Activated CD4-positive, alpha-beta T cell treated with anti-CD3 and anti-CD28 coated beads, Interleukin-2, amount 10 ng/mL, durations not matched to agents 24 days and 14 days (primary cell): ENCODE data around the gene RAD51B. TPM values are rescaled to one million over a fixed set of nuclear protein-coding genes. Genes with fewer than 3 reads are reported as not detected.

Experiments used
- DNase-seq: peaks from one replicate; pipeline ENCODE4 v3.0.0; 2022
- H3K27ac Mint-ChIP-seq: one replicate; pipeline ENCODE4 v1.8.0; 2022; ENCODE audit warnings: mild to moderate bottlenecking, mixed read lengths
- H3K27me3 Mint-ChIP-seq: one replicate; pipeline ENCODE4 v1.8.0; 2022; ENCODE audit warnings: mixed read lengths
- H3K36me3 Mint-ChIP-seq: one replicate; pipeline ENCODE4 v1.8.0; 2022; ENCODE audit warnings: low read depth, mild to moderate bottlenecking, mixed read lengths
- H3K4me1 Mint-ChIP-seq: one replicate; pipeline ENCODE4 v1.8.0; 2021; ENCODE audit warnings: mixed read lengths
- H3K4me3 Mint-ChIP-seq: one replicate; pipeline ENCODE4 v1.8.0; 2022; ENCODE audit warnings: mild to moderate bottlenecking, moderate library complexity, mixed read lengths
- H3K9me3 Mint-ChIP-seq: one replicate; pipeline ENCODE4 v1.8.0; 2021; ENCODE audit warnings: mixed read lengths
- intact Hi-C: fragments of 100-400 bp; cut with micrococcal nuclease; formaldehyde crosslinking; loops from one replicate; pipeline ENCODE4 v1.15.1; 2023
- total RNA-seq: library from RNA; stranded (reverse); gene quantifications from 2 replicates; pipeline ENCODE4 v1.2.3, GENCODE V29; 2022

RAD51B gene
- total RNA-seq, 1 donor from 2014 or later = 29.3 TPM

DNA sequence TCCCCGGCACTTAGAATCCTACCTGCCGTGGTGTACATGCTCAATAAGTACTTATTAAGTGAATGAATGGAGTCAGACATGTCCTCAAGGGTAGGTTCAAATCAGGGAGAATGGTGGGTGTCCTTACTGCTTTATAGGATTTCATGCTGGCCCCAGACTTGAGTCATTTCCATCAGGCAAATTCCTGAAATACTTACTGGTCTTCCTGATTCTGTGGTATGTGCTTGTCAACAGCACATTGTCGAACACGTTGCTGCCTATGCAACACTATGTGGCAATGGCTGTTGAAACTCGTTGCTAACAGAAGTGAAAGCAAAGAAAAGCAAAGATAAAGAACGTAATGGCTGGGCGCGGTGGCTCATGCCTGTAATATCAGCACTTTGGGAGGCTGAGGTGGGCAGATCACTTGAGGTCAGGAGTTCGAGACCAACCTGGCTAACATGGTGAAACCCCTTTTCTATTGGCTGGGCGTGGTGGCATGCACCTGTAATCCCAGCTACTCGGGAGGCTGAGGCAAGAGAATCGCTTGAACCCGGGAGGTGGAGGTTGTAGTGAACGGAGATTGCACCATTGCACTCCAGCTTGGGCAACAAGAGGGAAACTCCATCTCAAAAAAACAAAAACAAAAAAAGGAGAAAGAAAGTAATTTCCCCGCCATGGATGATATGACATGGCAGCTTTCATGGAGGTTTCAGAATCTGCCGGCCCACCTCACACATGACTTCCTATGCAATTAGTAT, 758.4 kb downstream of the RAD51B start:
- H3K27me3 Mint-ChIP-seq = no peaks in the 10 kb centered on the region
- no peak overlapping the region for H3K4me3 Mint-ChIP-seq
- H3K36me3 Mint-ChIP-seq = no peaks in the 10 kb centered on the region
- no peak overlapping the region for H3K27ac Mint-ChIP-seq
- DNase-seq = no peak
- H3K4me1 Mint-ChIP-seq = no peaks in the 10 kb centered on the region
- intact Hi-C loops = no loop called here
- H3K9me3 Mint-ChIP-seq = peaks cover 8% of the 10 kb centered on the region

DNA sequence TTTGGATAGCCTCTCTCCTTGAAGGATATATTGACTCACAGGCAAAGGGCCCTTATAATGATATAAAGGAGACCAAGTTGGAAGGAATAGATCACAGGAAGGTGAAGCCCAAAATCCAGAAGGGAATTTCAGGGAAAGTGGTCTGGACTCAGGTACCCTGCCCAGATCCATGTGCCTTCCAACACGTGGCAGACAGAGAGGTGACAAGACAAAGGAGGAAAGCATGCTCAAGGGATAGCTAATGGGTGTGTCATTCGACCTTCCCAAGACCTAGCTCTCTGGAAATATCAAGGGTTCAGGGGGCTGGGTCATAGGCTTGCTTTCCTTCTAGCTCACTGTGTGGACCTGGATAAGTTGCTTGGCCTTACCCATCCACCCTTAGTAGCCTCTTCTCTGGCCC, 759.0 kb downstream of the RAD51B start:
- H3K4me1 Mint-ChIP-seq = no peaks in the 10 kb centered on the region
- DNase-seq = no peak
- H3K27ac Mint-ChIP-seq = no peak overlapping the region
- no peaks in the 10 kb centered on the region for H3K27me3 Mint-ChIP-seq
- intact Hi-C loops = no loop called here
- H3K9me3 Mint-ChIP-seq = peaks cover 8% of the 10 kb centered on the region
- H3K36me3 Mint-ChIP-seq = no peaks in the 10 kb centered on the region
- H3K4me3 Mint-ChIP-seq = no peak overlapping the region

- Mint-ChIP-seq H3K27me3 (no peaks in the 10 kb centered on the region), H3K27ac (no peak overlapping the region), H3K4me1 (no peaks in the 10 kb centered on the region), H3K9me3 (peaks cover 8% of the 10 kb centered on the region), H3K4me3 (no peak overlapping the region), H3K36me3 (no peaks in the 10 kb centered on the region)
- DNase-seq = no peak
- intact Hi-C loops = no loop called here
Measured at GRCh38 chr14:68580096-68580645, 760.6 kb downstream of the RAD51B start.

DNA sequence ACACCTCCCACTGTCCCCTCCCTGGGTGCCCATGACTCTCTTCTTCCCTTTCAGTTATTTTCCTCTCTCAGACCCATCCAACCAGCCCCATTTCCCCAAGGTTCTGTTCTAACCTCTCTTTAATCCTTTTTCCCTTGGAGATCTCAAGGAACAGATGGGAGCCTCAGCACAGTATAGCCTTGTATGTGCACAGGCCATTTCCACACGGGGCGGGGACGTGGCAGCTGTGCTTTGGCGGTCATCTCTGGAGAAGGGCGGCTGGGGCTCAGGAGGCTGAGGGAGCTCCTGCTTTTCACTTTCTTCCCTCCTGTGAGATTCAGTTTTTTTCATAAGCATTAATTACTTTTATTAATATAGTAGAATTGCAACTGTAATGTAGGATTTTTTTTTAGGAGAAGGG, 761.1 kb downstream of the RAD51B start:
- intact Hi-C loops = no loop called here
- Mint-ChIP-seq H3K9me3 (peaks cover 8% of the 10 kb centered on the region), H3K4me1 (no peaks in the 10 kb centered on the region), H3K36me3 (no peaks in the 10 kb centered on the region), H3K27me3 (no peaks in the 10 kb centered on the region), H3K4me3 (no peak overlapping the region), H3K27ac (no peak overlapping the region)
- DNase-seq = no peak

GRCh38 chr14:68583548-68584280, 764.1 kb downstream of the RAD51B start:
- no peaks in the 10 kb centered on the region for H3K4me1 Mint-ChIP-seq
- H3K36me3 Mint-ChIP-seq = no peaks in the 10 kb centered on the region
- no peak overlapping the region for H3K4me3 Mint-ChIP-seq
- intact Hi-C loops = no loop called here
- H3K9me3 Mint-ChIP-seq = peaks cover 3% of the 10 kb centered on the region
- H3K27me3 Mint-ChIP-seq = no peaks in the 10 kb centered on the region
- no peak for DNase-seq
- no peak overlapping the region for H3K27ac Mint-ChIP-seq

- peaks cover 3% of the 10 kb centered on the region for H3K9me3 Mint-ChIP-seq
- intact Hi-C loops = no loop called here
- no peaks in the 10 kb centered on the region for H3K36me3 Mint-ChIP-seq
- H3K4me1 Mint-ChIP-seq = no peaks in the 10 kb centered on the region
- no peak overlapping the region for H3K4me3 Mint-ChIP-seq
- H3K27ac Mint-ChIP-seq = no peak overlapping the region
- H3K27me3 Mint-ChIP-seq = no peaks in the 10 kb centered on the region
- DNase-seq = no peak
Measured at GRCh38 chr14:68584786-68585185, 765.2 kb downstream of the RAD51B start.

DNA sequence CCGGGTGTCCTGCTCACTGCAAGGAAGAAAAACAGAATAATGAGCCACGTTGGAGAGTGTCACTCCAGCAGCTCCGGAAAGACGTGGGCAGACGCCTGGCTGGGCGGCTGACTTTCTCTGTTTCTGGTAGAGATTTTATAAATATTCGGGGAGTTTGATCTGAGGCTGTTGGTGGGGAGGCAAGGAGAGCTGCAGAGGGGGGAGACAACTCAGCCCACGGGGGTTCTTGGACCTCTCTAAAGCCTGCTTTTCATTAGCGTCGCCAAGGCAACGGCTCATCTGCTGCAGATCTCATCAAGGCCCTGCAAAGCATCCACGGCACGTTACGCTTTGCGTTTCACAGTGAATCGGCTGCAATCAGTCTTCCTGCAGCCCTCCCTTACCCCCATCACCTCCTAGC, 766.1 kb downstream of the RAD51B start:
- H3K9me3 Mint-ChIP-seq = peaks cover 3% of the 10 kb centered on the region

DNA sequence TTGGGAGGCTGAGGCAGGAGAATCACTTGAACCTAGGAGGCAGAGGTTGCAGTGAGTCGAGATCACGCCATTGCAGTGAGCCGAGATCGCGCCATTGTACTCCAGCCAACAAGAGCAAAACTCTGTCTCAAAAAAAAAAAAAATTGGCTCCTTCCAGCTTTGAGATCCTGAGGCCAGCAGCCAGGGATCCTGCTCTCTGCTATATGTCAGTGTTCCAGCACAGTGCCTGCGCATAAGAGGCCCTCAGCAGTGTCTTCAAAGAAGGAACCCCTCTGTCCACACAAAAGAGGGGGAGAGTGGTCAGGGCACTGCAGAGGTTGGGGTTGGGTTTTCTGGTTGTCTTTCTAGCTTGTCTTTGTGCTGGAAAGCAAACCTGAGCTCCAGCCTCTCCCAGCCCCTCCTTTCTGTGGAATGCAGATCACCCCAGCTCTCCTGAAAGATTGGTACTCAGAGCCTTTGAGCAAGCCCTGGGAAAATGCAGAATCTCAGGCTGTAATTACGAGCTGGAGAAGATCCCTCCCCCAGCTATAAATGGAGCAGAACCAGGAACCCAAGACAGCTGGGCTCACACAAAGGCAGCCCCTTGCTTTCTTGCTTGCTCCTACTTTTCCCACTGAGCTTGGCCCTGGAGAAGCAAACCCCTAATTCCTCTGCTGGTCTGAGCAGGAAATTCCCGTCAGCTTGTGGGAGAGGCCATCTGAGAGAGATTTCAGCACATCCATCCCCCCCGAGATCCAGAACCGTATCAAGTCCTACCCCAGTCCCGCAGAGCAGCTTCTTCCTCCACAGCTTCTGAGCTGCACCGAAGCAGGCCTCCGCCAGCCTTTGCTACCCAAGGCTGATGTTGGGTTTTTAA, 767.5 kb downstream of the RAD51B start:
- no peak for DNase-seq
- Mint-ChIP-seq H3K27me3 (no peaks in the 10 kb centered on the region), H3K27ac (no peak overlapping the region), H3K4me3 (no peak overlapping the region), H3K36me3 (no peaks in the 10 kb centered on the region), H3K9me3 (peaks cover 2% of the 10 kb centered on the region), H3K4me1 (peaks cover 3% of the 10 kb centered on the region)
- intact Hi-C loops = no loop called here

More for the DNA sequence above, 766.1 kb downstream of the RAD51B start:
- H3K27ac Mint-ChIP-seq = no peak overlapping the region
- no peak for DNase-seq
- no peak overlapping the region for H3K4me3 Mint-ChIP-seq
- no peaks in the 10 kb centered on the region for H3K36me3 Mint-ChIP-seq
- no peaks in the 10 kb centered on the region for H3K4me1 Mint-ChIP-seq
- no peaks in the 10 kb centered on the region for H3K27me3 Mint-ChIP-seq
- intact Hi-C loops = no loop called here

- H3K36me3 Mint-ChIP-seq = no peaks in the 10 kb centered on the region
- H3K9me3 Mint-ChIP-seq = no peaks in the 10 kb centered on the region
- H3K4me1 Mint-ChIP-seq = peaks cover 3% of the 10 kb centered on the region
- no peak overlapping the region for H3K27ac Mint-ChIP-seq
- H3K4me3 Mint-ChIP-seq = no peak overlapping the region
- H3K27me3 Mint-ChIP-seq = no peaks in the 10 kb centered on the region
- intact Hi-C loops = no loop called here
- no peak for DNase-seq
Measured at GRCh38 chr14:68587931-68588330, 768.4 kb downstream of the RAD51B start.

GRCh38 chr14:68589447-68590200, 770.0 kb downstream of the RAD51B start:
- H3K9me3 Mint-ChIP-seq = no peaks in the 10 kb centered on the region
- no peaks in the 10 kb centered on the region for H3K27me3 Mint-ChIP-seq
- H3K27ac Mint-ChIP-seq = no peak overlapping the region
- no peak for DNase-seq
- H3K4me3 Mint-ChIP-seq = no peak overlapping the region
- peaks cover 15% of the 10 kb centered on the region for H3K4me1 Mint-ChIP-seq
- H3K36me3 Mint-ChIP-seq = no peaks in the 10 kb centered on the region
- intact Hi-C loops = no loop called here

GRCh38 chr14:68590201-68590522, 770.6 kb downstream of the RAD51B start:
- Mint-ChIP-seq H3K36me3 (no peaks in the 10 kb centered on the region), H3K9me3 (no peaks in the 10 kb centered on the region), H3K4me3 (no peak overlapping the region), H3K27me3 (no peaks in the 10 kb centered on the region), H3K4me1 (peaks cover 15% of the 10 kb centered on the region), H3K27ac (no peak overlapping the region)
- intact Hi-C loops = no loop called here
- no peak for DNase-seq

- Mint-ChIP-seq H3K27me3 (no peaks in the 10 kb centered on the region), H3K9me3 (no peaks in the 10 kb centered on the region), H3K4me3 (no peak overlapping the region), H3K4me1 (peaks cover 15% of the 10 kb centered on the region), H3K36me3 (no peaks in the 10 kb centered on the region), H3K27ac (no peak overlapping the region)
- intact Hi-C loops = no loop called here
- no peak for DNase-seq
Measured at GRCh38 chr14:68591786-68592185, 772.2 kb downstream of the RAD51B start.

DNA sequence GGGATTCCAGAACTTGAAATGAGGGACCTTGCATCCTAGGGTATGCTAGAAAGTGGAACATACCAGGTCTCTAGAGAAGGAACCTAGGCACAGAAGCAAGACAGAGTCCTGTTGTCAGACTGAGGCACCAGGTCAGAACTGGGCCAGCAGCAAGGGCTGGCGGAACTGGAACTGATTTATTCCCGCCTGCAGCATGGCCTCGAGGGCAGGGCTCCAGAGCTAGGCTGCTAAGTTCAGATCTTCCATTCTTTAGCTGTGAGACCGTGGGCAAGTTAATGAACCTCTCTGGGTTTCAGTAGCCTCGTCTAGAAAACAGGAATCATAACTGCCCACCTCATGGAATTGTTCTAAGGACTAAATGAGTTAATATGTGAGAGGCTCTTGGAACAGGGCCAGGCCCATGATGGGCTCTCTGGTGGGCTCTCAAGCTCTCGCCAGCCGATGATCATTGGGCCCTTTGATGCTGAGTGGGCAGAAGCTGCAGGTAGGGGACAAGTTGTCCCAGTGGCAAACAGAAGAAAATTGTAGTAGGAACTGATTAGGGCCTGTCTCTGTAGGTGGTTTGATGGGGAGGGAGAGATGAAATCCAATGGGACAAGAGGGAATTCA, 773.5 kb downstream of the RAD51B start:
- peaks cover 15% of the 10 kb centered on the region for H3K4me1 Mint-ChIP-seq
- no peaks in the 10 kb centered on the region for H3K9me3 Mint-ChIP-seq
- no peak overlapping the region for H3K27ac Mint-ChIP-seq
- intact Hi-C loops = no loop called here
- H3K36me3 Mint-ChIP-seq = no peaks in the 10 kb centered on the region
- no peak for DNase-seq
- H3K4me3 Mint-ChIP-seq = no peak overlapping the region
- no peaks in the 10 kb centered on the region for H3K27me3 Mint-ChIP-seq
